HG02970 (cell line): ENCODE results near the gene SMOC2.
"Not testable (repeated sequence)": the region's sequence is repeated elsewhere in the genome, so short reads cannot be mapped to it uniquely, and the experiment has no call there.

ENCODE experiments used
- ATAC-seq: cut with Tn5 transposase; IDR thresholded peaks from one replicate; pipeline ENCODE4 v1.9.1; 2021; ENCODE audit warnings: mild to moderate bottlenecking, moderate library complexity, moderate number of reproducible peaks; ENCODE audit not compliant: unreplicated experiment, low FRiP score

Gene SMOC2

DNA sequence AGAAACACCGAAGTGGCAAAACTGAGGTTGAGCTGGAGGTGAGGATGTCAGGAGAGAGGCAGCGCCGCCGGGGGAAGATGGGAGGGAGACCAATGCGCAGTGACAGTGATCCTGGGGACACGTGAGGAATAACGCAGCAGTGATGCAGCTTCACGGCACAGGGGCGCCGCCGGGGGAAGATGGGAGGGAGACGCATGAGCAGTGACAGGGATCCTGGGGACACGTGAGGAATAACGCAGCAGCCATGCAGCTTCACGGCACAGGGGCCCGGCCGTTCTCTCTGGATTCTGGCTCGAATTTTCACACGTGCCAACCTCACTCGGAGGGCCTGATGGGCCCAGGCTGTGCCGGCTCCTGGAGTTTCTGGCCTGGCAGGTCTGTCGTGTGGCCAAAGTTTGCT, 94.7 kb downstream of the SMOC2 start:
- ATAC-seq: no peak

DNA sequence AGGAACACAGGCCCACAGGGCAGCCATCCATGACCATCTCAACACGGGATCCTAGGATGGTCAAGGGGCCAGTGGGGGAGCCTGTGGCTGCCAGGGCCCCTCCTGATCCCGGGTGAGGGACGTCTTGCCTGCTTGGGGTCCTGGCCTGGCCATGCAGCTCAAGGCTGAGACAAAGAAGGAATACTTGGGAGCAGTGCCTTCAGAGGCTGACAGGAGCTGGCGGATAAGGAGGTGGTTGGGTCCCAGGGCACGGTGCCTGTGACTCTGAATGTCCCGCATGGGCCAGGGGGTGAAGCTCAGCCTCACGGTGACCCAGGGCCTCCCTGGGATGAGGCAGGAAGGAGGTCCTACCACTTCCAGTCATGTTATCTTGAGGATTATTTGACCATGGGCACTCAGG, 95.2 kb downstream of the SMOC2 start:
- ATAC-seq: no peak

DNA sequence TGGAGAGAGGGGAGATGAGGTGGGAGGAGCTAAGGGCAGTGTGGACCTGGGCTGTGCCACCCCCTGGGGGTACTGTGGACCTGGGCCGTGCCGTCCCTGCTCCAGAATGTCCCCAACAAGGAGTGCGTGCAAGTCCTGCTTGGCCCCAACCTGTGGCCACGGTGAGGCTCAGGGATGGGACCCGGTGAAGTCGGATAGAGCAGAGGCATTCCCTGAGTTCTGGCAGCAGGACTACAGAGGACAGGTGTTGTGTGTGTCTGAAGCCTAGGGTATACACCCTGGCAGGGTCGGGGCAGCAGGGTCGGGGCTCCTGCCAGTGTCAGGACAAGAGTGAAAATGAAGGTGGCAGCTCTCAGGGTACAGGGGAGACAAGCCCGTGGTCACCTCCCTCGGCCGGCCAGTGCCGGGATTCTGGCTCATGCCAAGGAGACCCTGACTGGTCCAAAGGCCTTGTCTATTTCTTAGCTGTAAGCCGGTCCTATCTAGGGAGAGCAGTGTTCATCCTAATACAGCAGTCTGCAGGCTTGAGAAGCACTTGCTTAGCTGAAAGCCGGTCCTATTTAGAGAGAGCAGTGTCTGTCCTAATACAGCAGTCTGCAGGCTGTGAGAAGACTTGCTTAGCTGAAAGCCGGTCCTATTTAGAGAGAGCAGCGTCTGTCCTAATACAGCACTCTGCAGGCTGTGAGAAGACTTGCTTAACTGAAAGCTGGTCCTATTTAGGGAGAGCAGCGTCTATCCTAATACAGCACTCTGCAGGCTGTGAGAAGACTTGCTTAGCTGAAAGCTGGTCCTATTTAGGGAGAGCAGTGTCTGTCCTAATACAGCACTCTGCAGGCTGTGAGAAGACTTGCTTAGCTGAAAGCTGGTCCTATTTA, 95.9 kb downstream of the SMOC2 start:
- ATAC-seq: no peak

DNA sequence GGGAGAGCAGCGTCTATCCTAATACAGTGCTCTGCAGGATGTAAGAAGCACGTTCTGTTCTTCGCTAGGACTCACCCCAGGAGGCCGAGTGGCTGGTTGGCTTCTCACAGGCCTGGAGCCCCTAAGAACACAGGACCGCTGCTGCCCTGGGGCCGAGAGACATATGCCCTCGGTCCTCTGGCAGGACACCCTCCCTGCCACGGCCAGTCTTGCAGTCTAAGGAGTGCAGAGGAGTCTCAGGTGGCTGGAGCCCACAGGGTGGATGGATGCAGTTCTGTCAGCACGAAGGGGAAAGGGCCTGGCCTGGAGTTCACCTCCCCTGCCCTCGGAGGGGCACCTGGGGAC, 96.5 kb downstream of the SMOC2 start:
- no peak for ATAC-seq

DNA sequence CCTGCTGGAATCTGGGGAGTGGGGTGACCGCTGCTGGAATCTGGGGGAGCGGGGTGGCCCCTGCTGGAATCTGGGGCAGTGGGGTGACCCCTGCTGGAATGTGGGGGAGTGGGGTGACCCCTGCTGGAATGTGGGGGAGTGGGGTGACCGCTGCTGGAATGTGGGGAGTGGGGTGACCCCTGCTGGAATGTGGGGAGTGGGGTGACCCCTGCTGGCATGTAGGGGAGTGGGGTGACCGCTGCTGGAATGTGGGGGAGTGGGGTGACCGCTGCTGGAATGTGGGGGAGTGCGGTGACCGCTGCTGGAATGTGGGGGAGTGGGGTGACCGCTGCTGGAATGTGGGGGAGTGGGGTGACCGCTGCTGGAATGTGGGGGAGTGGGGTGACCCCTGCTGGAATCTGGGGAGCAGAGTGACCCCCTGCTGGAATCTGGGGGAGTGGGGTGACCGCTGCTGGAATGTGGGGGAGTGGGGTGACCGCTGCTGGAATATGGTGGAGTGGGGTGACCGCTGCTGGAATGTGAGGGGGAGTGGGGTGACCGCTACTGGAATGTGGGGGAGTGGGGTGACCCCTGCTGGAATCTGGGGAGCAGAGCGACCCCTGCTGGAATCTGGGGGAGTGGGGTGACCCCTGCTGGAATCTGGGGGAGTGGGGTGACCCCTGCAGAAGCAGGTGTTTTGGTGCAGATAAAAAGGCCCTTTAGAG, 97.4 kb downstream of the SMOC2 start:
- ATAC-seq: not testable (repeated sequence)

DNA sequence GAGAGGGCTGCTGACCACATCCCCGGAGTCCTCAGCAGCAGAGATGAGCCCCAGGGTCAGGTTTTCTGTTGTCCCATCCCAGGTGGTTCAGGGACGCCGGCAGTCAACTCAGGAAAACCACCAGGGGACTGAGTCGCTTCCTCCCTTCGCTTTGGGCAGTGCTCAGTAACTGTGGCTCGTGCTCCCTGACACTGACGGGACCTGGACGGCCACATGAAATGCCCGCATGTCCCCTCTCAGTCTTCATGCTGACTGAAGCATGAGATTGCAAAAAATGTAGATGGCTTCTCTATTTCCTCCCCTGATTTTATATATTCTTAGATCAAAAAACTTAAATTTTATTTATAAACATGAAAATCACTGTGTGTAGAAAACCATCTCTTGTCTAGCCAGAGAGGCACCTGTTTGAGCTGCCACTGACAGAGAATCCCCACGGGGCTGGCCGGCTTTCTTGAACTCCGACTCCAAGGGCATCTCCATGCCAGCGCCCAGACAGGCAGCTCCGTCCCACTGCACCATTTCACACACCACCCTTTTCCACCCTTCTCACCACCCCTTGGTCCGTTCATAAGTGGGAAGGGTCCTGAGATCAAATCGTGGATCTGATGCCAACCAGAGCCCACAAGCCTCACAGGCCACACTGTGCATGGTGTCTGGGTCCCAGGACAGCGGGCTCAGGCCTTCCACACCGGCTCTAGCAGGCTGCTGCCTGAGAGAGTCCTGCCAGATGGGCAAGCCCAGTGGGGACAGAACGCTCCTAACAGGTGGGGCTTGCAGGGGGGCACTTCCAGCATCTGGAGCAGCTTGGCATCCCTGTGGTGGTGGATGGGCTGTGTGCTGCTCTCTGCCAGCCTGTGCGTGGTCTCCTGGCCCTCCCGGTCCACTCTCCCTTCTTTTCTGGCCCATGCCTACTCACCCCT, 98.2 kb downstream of the SMOC2 start:
- ATAC-seq: no peak

DNA sequence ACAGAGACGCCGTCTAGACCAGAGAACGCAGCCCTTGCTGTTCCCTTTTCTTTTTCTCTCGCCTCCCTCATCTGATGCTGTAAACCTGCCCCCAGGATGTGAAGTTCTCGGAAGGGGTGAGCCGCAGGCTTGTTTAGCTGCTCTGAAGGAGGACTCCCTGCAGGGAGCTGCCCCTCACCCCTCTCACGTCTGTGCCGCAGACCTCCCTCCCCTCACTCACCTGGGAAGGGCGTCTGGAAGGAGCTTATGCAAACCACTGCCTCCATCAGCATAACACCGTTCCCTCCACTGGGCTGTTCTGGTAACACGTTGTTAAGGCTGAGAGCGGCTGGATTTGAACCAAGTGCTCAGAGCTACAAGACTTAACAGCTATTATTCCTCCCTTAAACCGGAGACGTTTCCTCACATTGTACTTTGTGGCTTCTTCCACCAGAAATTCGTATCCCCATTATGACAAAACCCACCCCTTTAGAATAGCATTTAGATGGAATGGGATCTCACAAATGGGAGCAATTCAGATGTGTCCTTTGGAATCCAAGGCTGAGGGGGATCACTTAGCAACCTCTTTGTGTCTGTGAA, 99.8 kb downstream of the SMOC2 start:
- ATAC-seq: no peak

DNA sequence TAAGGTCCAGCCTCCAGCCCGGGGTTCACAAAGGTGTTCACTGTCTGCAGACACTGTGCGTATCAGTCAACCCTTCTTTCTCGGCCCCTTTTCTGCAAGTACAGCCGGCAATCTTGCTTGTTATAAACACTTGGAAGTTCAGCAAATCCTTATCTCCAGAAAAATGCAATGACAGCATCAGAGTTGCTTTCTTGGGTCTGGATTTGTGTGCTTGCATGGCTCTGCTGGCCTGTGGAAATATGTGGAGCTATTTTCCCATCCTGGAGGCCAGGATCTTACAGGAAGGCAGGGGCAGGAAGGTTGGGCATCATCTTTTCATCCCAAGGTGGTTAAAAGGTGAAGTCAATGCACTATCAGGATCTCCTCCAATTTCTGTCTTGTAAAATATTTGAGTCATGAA, 100.3 kb downstream of the SMOC2 start:
- ATAC-seq: no peak

DNA sequence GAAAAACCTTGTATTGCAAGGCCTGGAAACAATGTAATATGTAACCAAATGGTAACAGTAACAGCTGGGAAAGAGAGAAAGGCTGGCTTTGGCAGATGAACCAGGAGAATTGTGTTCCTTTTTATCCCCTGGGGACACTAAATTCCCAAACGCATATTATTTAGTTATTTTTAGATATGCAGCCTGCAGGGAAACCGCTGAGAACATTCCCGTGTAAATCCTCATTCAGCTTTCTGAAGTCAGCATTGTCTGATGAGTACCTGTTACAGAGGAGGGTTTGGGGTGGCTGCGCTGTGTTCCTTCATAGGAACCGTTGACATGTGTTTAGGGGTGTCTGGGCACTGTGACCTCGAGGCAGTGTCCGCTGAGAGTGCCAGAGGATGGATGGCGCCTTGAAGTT, 101.3 kb downstream of the SMOC2 start:
- no peak for ATAC-seq

DNA sequence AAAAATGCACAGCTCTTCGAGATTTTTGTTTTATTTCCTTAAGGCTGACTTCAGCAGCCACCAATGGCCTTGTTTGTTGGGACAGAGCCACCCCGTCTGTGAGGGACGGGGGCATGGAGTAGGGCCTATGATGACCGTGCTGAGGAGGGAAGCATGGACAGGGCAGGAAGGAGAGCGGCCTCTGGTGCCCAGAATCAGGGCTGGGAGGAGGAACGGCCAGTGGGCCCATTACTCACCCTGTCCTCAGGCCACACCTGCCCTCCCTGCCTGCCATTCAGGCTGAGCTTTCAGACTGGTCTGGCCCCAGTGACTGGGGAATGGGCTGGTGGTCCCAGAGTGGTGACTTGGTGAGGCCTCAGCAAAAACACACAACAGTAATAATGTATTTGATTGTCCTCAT, 104.4 kb downstream of the SMOC2 start:
- no peak for ATAC-seq

DNA sequence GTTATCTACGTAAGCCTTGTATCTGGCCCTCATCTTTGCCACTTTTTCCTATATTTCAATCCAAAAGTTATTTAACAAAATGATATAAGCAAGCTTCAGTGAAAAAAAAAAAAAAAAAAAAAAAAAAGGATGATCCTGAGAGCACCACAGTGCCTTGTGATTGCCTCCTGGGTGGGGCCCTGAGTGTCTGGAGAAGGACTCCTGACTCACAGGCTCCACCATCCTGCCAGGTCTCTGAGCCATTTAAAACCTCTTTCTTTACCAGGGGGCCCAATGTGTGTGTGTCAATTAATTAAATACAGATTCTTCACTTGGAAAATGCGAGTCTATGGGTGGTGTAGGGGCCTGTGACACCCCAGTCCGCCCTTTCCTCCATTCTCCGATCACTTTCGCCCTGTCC, 105.2 kb downstream of the SMOC2 start:
- ATAC-seq: no peak

DNA sequence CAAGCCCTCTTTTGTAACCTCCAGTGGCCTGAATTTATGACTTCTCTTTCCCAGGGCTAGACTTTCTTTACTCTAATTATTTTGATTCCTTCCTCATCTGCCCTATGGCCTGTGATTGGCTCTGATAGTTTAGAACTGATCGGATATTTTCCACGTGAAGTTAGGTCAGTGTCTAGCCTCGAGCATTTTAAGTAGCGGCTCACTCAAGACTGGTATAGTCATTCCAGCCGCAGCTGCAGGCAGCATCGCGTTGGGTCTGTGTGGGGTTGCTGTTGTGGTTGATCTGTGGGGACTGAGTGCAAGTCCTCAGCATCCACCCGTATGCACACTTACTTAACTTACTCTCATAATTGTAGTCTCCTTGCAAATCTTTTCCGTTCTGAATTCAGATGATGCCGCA, 105.7 kb downstream of the SMOC2 start:
- ATAC-seq: no peak

DNA sequence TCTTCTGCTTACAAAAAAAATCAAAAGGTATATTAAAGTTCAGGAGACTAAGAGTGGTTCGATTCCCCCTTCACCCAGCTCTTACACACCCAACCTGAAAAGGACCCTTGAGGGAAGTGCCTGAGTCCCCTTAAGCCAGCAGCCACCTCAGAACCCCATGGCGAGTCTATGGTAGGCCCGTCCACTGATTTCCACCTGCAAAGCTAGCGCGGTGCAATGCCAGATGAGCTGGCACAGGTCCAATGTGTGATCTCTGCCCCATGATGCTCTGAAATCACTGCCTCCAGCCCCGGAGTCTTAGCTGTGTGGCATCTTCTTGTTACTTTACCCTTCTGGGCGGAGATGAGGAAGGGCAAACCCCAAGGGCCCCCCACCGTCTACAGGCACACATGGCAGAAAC, 109.3 kb downstream of the SMOC2 start:
- no peak for ATAC-seq

DNA sequence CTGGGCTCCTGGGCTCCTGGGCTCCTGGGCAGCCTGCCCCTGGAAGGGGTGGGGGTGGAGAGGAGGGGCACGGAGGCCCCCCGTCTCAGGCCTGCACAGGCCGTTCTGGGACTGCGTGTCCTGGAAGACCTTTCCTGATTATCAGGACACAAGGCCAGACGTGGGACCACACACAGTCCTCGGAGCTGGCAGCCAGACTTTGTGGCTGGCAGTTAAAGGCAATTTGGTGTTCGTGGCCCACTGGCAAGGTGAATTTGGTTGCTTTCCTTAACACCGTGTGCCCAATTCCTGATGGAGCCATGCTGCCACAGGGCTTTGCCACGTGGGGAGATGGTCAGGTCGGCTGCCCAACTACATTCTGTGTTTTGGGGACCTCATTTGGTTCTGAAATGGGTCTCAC, 113.5 kb downstream of the SMOC2 start:
- ATAC-seq: no peak

DNA sequence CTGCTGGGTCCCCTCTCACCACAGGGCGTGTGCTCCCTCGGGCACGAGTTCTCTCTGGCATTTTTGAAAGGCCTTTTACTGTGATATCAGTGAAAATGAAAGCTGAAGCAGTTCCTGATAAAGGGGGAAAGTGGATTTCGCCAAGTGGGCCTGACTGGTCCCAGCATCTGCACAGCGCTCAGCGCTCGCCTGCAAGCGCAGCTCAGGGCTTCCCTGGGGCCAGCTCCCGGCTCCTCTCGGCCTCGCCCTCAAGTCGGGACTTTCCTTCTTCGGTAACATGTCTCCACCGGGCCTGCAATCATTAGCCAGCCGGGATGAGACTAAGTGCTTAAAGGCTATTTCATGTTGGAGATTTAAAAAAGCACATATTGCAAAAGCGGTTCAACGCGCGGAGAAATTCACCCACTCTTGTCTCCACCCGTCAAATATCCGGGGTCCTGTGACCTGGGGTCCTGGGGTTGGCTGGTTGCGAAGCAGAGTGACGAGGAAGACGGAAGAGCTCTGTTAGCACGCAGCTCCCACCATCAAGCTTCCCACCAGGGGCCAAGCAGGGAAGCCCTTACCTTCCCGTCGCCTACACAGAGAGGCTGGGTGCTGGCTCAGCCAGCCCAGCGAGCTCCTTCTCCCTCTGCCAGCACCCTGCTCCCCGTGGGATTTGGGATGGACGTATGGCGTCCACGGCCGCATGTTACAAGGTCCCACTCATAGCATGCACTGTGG, 114.1 kb downstream of the SMOC2 start:
- no peak for ATAC-seq

DNA sequence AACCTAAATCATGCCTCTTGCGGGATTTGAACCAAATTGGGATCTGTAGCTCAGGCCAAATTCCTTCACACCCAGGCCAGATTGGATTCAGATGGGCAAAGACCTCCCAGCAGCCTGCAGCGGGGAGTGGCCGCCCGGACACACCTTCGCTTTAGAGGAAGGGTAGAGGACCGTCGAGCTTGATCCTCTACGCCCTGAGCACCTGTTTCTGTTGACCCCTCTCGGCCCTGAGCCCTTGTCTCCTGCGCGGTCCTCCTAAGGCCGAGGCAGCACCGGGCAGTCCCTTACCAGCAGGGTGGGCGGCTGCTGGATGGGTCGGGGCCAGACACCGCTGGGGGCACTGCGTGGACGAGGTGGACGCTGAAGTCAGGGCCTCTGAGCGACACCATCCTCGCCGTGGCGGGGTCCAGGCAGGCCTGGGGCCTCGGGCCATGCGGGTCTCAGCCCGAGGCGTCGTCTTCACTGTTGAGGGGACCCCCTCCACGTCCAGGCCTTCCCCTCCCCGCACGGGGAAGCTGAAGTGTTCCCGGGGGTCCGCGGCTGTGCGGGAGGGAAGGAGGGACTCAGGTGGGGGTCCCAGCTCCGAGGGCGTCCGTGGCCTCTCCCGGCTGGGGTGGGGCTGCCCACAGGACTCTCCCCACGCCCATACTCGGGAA, 114.8 kb downstream of the SMOC2 start:
- ATAC-seq: no peak

DNA sequence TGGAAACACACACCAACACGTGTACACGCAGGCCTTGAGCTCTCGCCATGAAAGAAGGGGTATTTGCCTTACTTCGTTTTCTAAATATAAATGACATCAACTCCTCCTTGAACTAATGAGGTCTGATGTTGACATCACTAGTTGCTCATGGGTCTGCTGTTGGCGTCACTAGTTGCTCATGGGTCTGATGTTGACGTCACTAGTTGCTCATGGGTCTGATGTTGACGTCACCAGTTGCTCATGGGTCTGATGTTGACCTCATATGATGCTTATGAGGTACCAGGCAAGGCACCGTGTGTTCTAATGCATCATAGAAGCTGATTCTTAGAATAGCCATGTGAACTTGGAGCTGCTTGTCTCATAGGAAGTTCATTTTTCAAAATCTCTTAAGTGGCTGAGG, 116.5 kb downstream of the SMOC2 start:
- no peak for ATAC-seq

DNA sequence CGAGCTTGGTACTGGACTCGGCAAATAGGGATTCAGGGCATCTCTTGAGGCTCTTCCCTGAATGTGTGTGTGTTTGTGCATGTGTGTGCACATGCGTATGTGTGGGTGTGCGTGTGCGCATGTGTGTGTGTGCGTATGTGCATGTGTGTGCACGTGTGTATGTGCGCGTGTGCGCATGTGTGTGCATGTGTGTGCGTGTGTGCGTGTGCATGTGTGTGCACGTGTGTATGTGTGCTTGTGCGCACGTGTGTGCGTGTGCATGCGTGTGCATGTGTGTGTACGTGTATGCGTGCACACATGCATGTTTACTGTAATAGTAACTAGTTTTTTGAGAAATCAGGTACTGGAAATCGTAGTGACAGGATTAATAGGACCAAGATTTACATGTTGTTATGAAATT, 117.7 kb downstream of the SMOC2 start:
- no peak for ATAC-seq

DNA sequence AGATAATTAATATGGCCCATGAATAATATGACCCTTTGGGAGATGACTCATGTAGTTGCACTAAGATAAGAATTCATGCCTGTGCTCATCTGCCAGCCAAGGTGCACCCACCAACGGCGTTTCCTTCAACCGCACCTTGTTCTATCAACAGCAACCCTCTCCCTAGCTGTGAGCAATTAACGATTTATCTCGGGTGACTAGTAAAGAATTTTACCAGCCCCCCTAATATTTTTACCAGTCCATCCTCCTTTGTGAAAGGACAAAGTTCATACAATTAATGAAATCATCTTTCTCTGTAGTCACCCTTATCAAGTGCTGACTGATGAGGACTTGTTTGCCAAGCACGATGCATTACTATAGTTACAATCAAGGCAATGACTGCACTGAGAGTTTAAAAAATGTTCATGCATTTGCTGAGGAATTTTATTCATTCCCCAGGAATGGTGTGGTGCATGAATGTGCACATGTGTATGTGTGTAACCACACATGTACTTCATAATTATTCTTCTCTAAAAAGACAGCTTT, 118.7 kb downstream of the SMOC2 start:
- no peak for ATAC-seq
